NCI-H2029 treated with DMSO at 0.1 percent for 48 hours (cell line): ENCODE results near the gene PAPLN.

Experiments used
- DNase-seq: peaks from one replicate; lab custom pipeline; 2025; lab: John Stamatoyannopoulos, UW

PAPLN gene

GRCh38 chr14:73245480-73246325, 8.4 kb downstream of the PAPLN start:
- no peak for DNase-seq

- no peak for DNase-seq
Observed at GRCh38 chr14:73246387-73247150, 9.3 kb downstream of the PAPLN start.

- no peak for DNase-seq
Observed at GRCh38 chr14:73248108-73248868, 11.0 kb downstream of the PAPLN start.

DNA sequence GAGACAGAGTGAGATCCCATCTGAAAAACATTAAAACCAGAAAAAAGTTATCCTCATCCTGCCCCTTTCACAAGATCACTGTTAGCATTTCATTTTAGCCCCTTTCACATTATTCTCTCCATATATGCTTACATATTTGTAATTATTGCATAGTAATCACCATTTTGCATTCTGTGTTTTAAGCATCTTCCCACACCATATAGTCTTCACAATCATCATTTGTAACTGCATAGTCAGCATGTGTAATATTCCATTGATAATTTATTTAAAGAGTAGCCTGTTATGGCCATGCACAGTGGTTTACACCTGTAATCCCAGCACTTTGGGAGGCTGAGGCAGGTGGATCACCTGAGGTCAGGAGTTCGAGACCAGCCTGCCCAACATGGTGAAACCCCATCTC, 11.8 kb downstream of the PAPLN start:
- no peak for DNase-seq

DNA sequence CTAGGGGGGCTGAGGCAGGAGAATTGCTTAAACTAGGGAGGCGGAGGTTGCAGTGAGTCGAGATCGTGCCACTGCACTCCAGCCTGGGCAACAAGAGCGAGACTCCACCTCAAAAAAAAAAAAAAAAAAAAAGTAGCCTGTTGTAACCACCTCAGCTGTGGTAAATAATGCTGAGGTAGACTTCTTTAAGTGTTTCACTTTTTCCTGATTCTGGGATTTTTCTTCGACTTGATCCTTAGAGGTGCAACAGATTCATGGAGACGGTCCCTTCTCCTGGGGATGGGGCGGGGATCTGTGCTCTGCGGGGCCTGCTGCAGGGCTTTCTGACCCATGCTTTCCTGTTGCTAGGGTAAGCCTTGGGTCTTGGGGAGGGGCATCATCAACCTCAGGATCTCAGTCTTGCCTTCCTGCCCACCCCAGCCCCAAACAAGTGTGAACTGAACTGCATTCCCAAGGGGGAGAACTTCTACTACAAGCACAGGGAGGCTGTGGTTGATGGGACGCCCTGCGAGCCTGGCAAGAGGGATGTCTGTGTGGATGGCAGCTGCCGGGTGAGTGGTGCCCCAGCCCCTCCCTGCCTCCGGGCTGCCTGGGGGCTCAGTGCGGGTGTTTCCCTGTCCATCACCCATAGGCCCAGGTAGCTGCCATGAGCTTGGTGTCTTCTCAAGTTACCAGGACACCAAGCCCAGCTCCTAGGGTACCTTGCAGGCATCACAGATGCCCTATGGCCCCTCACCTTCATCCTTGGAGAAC, 12.4 kb downstream of the PAPLN start:
- DNase-seq = no peak

GRCh38 chr14:73250317-73250713, 13.0 kb downstream of the PAPLN start:
- DNase-seq = no peak

DNA sequence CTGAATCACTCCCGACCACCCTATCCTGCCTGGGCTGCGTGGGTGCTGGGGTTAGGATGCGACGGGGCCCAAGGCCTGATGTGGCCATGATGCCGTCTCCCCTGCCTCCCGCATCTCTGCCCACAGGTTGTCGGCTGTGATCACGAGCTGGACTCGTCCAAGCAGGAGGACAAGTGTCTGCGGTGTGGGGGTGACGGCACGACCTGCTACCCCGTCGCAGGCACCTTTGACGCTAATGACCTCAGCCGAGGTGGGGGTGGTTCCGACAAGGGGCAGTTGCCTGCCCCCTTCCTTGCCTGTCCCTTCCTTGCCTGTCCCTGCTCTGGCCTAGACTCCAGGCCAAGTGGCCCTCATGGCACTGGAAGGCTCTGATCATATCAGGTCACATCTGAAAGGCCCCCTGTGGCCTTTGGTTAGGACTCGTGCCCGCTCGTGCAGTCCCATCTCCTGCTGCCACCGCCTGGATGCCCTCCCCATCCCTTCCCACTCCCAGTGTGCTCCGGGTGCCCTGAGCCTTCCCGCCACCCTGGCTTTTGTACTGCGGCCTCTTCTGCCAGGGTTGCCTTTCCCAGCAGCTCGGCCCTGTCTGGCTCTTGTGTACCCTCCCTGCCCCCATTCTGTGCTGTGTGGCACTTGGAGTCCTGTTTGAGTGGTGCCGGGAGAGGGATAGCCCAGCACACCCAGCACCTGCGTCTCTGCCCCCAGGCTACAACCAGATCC, 13.6 kb downstream of the PAPLN start:
- no peak for DNase-seq

DNA sequence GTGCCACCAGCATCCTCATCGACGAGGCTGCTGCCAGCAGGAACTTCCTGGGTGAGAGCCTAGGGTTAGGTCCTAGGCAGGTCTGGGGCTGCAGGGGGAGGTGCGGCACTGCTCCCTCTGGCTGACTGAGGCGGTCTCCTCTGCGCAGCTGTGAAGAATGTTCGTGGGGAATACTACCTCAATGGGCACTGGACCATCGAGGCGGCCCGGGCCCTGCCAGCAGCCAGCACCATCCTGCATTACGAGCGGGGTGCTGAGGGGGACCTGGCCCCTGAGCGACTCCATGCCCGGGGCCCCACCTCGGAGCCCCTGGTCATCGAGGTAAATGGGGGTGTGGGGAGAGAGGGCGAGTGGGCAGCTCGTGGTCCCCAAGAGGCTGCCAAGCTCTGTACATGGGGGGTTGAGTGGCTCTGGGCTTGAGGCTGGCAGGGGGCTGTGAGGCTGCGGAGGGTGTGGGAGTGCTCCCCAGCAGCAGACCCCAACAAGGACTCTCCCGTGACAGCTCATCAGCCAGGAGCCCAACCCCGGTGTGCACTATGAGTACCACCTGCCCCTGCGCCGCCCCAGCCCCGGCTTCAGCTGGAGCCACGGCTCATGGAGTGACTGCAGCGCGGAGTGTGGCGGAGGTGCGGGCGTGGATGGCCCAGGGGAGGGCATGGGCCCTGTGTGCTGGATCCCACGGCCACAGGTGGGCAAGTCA, 14.4 kb downstream of the PAPLN start:
- no peak for DNase-seq

DNA sequence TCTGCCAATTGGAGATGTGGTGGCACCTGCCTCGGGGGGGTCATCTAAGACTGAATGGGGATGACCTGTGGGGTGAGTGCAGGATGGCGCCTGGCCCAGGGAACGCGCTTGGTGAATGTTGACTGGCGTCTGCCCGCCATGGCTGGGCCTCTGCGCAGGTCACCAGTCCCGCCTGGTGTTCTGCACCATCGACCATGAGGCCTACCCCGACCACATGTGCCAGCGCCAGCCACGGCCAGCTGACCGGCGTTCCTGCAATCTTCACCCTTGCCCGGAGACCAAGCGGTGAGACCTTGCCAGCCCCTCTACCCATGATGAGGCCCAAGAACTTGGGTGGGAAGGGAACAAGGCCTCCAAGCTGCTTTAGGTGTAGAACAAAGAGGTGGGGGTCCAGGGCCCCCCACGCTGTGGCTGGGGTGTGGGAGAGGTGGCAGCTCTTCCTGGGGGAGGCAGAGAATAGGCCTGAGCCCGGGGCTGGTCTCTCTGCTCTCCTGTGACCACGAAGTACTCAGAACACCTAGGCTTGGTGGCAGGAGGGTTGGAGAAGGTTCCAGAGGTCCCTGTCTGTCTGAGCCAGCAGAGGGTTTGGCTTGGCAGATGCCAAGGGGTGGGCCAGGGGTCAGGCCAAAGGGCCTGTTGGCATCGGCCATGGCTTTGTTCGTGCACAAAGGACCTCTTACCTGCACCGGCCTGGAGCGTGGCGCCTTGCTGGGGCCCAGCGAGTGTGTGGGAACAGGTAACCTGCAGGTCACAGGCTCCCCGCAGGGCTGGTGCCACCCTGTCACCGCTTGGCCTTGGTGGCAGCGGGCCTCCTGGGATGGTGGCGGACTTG, 15.4 kb downstream of the PAPLN start:
- no peak for DNase-seq

GRCh38 chr14:73253323-73253610, 16.0 kb downstream of the PAPLN start:
- no peak for DNase-seq

DNA sequence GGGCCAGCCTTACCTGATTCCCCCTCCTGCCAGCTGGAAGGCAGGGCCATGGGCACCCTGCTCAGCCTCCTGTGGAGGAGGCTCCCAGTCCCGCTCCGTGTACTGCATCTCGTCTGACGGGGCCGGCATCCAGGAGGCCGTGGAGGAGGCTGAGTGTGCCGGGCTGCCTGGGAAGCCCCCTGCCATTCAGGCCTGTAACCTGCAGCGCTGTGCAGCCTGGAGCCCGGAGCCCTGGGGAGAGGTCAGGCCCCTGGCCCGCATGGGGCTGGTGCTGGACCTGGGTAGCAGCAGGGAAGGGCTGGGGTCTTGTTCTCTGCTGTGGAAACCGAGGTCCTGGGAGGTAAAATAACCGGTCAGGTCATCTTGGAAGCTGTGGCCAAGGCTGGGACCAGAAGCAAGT, 16.4 kb downstream of the PAPLN start:
- DNase-seq = no peak

DNA sequence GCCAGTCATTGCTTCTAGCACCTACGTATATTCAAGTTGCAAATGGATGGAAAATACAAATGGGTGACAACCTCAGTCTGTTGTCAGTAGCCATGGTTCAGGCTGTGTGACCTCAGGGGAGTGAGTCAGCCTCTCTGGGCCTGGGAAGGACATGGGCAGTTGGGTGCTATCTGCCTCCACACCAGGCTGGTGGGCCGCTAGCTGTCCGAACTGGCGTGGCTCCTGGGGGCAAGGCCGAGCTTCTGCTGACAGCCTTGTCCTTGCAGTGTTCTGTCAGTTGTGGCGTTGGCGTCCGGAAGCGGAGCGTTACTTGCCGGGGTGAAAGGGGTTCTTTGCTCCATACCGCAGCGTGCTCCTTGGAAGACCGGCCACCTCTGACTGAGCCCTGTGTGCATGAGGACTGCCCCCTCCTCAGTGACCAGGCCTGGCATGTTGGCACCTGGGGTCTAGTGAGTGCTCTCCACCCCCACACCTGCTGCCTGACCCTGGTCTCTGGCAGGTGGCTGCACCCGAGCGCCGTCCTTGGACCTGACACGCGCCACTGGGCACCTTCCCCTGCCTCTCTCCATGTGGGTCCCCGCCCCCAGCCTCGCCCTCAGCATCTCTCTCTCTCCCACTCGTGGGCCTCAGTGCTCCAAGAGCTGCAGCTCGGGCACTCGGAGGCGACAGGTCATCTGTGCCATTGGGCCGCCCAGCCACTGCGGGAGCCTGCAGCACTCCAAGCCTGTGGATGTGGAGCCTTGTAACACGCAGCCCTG, 17.1 kb downstream of the PAPLN start:
- no peak for DNase-seq

DNA sequence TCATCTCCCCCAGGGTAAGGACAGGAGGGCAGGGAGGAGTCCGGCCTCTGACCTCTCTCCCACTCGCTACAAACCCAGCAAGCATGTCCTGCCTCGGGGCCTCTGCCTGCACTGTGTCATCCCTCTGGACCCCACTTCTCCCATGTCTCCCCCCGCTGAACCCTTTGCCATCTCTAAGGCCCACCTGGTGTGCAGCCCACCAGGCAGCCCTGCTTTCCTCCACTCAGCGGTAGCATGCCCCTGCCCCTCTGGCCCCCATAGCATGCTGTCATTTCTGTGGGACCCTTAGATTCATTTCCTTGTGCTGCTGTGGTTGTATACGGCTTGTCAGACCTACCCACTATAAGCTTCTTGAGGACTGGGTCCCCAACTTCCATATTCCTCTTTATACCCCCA, 17.7 kb downstream of the PAPLN start:
- no peak for DNase-seq

- DNase-seq = no peak
Observed at GRCh38 chr14:73255693-73256225, 18.5 kb downstream of the PAPLN start.

- DNase-seq = no peak
Observed at GRCh38 chr14:73258076-73258475, 20.8 kb downstream of the PAPLN start.

DNA sequence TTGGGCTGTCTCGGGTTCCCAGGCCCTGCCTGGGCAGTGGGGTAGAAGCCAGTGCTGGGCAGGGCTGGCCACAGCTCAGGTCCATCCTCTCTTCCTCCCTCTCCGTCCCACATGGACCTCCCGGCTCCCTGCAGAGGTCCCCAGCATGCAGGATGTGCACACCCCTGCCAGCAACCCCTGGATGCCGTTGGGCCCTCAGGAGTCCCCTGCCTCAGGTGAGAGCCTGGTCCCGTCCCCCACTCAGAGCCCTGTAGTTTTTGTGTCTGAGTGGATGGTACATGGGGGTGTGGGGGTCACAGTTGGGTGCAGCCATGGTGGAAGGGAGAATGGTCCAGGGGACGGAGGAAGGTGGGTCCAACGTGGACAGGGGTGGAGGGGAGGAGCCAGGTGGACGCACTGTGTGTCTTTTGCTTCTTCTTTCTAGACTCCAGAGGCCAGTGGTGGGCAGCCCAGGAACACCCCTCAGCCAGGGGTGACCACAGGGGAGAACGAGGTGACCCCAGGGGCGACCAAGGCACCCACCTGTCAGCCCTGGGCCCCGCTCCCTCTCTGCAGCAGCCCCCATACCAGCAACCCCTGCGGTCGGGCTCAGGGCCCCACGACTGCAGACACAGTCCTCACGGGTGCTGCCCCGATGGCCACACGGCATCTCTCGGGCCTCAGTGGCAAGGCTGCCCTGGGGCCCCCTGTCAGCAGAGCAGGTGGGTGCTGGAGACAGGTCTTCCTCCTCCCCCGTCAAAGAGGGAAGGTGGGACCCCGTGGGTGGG, 21.7 kb downstream of the PAPLN start:
- no peak for DNase-seq

DNA sequence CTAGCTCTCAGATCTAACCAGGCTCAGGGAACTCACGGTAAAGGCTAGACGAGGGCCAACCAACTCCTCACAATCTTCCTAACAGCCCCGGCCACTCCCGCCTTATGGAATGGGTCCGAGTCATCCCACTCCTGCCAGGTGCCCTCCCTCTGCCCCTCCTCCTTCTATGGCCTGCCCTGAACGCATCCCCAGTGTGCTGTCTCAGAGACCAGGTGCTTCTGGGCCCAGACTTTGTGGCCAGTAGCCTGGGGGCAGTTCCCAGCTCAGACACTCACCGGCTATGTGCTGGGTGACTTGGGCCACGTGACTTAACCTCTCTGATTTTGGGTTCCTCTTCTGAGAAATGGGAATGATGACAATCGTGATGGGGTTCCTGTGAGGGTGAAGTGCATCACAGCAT, 22.5 kb downstream of the PAPLN start:
- DNase-seq = no peak

GRCh38 chr14:73260574-73260973, 23.3 kb downstream of the PAPLN start:
- no peak for DNase-seq
